IPS-11a (cell line): ENCODE results near the gene SLC5A5.
A peak's percentile ranks its signal among the peaks of the same experiment; 100 is the strongest.

Source experiments
- H3K4me3 ChIP-seq: one replicate; pipeline ENCODE4 v1.5.1; 2013; ENCODE audit warnings: low read depth, low read length, control low read depth

SLC5A5 gene

DNA sequence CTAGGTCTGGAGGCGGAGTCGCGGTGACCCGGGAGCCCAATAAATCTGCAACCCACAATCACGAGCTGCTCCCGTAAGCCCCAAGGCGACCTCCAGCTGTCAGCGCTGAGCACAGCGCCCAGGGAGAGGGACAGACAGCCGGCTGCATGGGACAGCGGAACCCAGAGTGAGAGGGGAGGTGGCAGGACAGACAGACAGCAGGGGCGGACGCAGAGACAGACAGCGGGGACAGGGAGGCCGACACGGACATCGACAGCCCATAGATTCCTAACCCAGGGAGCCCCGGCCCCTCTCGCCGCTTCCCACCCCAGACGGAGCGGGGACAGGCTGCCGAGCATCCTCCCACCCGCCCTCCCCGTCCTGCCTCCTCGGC is at the start of gene SLC5A5:
SLC5A5 (plus strand) TSS at position 68 of the 373 bp plus-strand sequence. CDS start 375 bp downstream, outside the sequence.
- no peak within 1 kb of the TSS for H3K4me3 ChIP-seq

GRCh38 chr19:17824339-17824738 is 47.4 kb upstream of the SLC5A5 start:
- H3K4me3 ChIP-seq: no peak overlapping the region

DNA sequence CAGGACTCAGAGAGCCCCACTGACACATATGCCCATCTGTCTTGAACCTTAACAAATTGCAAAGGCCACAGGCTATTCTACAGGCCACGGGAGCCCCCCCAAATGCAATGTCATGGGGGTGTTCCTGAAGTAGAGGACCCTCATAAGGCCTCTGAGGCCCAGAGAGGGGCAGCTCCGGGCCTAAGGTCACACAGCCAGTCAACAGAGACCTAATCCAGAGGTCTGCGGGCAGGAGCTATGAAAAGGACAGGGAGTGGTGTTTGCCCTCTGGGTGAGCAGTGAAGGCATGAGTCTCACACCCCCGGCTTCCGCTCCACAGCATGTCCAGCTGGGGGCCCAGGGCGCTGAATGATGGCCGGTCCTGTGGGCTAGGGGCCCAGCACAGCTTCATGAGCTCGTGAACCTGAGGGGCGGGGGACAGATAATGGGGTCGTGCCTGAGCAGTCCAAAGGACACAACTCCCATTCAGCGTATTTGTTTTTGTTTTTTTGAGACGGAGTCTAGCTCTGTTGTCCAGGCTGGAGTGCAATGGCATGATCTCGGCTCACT is 45.2 kb upstream of the SLC5A5 start:
- H3K4me3 ChIP-seq: no peak overlapping the region

DNA sequence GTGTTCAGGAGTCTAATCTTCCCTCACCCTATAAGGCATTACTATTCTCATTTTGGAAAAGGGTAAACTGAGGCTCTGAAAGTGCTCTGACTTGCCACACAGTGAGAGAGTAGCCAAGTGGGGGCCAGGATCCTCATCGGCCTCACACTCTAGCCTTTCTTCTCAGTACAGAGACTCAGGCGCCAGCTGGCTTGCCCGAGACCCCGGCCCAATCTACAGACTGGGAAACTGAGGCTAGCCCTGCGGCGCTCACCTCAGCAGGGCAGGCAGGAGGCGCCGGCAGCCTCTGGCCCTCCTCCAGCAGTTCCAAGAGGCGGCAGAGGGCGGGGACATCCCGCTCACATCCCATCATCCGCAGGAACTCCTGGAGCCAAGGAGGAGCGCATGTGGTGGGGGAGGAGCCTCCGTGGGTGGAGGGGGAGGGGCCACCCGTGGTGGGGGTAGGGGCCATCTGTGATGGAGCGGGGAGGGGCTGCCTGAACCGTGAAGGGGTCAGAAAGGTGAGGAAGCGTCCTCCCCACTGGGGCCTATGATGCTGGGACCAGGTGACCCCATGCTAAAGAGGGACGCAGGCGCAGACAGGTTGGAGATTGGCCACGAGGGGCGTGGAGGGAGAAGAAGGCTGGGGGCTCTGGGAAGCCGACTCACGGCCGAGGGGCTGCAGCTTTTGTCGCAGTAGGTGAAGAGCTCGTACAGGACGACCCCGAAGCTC is 41.7 kb upstream of the SLC5A5 start:
- H3K4me3 ChIP-seq: peak overlapping the region; percentile 58

GRCh38 chr19:17830567-17831418 is 41.0 kb upstream of the SLC5A5 start:
- H3K4me3 ChIP-seq: peak overlapping the region; percentile 58

- peak overlapping the region; percentile 35 for H3K4me3 ChIP-seq
These were observed 40.3 kb upstream of the SLC5A5 start for GRCh38 chr19:17831419-17831888.

DNA sequence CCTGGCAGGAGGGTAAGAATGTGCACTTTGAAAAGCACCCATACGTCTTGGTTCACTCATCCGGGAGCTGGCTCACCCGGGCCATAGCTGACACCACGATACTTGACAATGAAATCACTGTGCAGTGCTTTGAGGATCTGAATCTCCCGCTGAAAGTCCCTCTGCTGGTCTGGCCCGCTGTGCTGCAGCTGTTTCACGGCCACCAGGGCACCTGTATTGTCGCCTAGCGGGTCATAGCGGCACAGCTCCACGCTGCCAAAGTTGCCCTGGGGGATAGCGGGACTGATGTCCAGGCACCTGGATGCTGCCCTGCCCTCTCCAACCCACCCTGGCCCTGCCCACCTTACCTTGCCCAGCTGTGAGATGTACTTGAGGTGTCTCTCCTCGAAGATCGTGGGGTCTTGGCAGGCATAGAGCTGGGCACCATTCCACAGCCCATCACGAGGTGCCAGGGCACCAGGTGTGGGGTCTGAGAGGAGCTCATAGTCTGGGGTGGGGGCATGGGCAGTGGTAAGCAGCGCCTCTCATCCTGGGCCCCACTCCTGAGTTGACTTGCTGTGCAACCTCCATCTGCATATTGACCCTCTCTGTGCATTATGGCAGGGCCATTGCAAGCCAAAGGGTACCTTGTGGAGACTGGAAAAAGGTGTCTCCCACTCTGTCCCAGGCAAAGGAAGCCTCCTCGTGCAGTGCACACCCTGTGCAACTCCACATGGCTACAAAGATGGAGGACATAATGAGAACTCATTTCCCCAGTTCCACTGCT is 39.1 kb upstream of the SLC5A5 start:
- no peak overlapping the region for H3K4me3 ChIP-seq

- no peak overlapping the region for H3K4me3 ChIP-seq
These were observed 37.2 kb upstream of the SLC5A5 start for GRCh38 chr19:17834350-17835181.

- H3K4me3 ChIP-seq: no peak overlapping the region
These were observed 36.4 kb upstream of the SLC5A5 start for GRCh38 chr19:17835182-17836006.

- H3K4me3 ChIP-seq: no peak overlapping the region
These were observed 35.2 kb upstream of the SLC5A5 start for GRCh38 chr19:17836530-17836929.

DNA sequence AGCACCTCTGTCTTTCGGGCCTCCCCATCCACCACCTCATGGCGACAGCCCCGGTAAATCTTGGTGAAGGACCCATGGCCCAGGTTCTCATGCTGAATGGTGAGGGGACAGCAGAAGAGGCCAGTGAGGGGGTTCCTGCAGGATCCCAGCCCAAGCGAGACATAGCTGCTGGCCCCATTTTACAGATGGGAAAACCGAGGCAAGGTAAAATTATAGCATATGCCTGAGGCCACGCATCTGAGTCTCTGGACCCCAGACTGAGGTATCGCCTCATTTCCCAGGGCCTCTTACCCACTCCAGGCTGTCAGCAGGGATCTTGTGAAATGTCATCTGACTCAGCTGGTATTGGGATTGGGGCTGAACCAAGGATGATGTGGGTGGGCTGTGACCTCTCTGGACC is 33.8 kb upstream of the SLC5A5 start:
- H3K4me3 ChIP-seq: no peak overlapping the region

- no peak overlapping the region for H3K4me3 ChIP-seq
These were observed 31.7 kb upstream of the SLC5A5 start for GRCh38 chr19:17840019-17840418.

DNA sequence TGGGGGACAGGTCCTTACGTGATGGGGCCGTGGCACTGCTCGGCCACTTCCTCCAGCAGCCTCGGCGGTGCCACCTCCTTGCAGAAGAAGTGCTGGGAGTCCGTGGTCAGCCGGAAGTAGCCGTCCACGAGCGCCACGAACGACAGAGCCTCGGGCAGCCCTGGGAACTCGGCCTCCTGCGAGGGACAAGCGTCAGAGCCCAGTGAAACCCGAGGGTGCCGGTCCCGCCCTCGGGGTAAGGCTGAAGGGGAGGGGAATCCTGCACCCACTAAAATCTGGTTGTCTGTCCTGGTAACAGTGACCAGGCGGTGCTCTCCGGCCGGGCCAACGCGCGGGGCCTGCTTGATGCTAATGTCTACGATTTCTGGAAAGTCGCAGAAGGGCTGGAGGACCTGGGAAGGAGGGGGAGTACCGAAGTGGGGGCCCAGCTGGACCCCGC is 30.4 kb upstream of the SLC5A5 start:
- H3K4me3 ChIP-seq: peak overlapping the region; percentile 50

DNA sequence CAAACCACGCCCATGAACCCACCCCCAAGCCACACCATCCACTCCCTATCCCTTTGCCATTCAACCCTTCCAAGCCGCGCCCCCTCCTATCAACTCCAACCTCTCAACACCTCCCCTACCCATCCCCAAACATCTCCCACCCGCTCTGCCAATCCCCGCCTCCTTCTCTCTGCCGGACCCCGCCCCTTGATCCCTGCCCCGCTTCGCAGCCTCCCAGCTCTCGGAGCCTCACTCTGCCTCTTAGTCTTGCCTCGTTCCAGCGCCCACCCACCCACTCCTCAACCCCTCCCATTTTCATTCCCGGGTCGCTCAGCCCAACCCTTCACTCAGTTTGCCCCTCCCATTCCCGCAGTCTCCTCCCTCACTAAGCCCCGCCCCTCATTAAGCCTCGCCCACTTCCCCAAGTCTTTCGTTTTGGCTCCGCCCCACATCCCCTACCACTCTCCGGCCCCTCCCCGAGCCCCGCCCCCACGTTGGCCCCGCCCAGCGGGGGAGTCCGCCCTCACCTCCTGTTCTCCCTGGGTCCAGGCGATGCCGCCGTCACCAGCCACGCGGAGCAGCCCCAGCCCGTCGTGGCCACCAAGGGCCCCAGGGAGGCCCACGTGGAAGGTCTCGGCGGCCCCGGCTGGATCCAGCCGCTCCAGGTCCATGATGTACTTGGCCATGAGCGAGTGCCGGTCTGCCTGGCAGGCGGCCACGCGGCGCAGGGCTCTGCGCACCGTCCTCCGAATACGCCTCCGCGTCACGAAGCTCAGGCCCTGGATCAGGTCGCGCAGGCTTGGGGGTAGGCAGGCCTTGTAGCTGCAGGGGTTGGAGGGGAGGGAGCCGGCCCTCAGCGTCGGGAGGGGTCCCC is 29.7 kb upstream of the SLC5A5 start:
- H3K4me3 ChIP-seq: peak overlapping the region; percentile 50

- peak overlapping the region; percentile 42 for H3K4me3 ChIP-seq
These were observed 29.0 kb upstream of the SLC5A5 start for GRCh38 chr19:17842663-17843291.

- H3K4me3 ChIP-seq: no peak overlapping the region
These were observed 28.4 kb upstream of the SLC5A5 start for GRCh38 chr19:17843292-17843827.

GRCh38 chr19:17843908-17844490 is 27.7 kb upstream of the SLC5A5 start:
- H3K4me3 ChIP-seq: no peak overlapping the region
